ENCODE results near the gene SCYGR1.

DNA sequence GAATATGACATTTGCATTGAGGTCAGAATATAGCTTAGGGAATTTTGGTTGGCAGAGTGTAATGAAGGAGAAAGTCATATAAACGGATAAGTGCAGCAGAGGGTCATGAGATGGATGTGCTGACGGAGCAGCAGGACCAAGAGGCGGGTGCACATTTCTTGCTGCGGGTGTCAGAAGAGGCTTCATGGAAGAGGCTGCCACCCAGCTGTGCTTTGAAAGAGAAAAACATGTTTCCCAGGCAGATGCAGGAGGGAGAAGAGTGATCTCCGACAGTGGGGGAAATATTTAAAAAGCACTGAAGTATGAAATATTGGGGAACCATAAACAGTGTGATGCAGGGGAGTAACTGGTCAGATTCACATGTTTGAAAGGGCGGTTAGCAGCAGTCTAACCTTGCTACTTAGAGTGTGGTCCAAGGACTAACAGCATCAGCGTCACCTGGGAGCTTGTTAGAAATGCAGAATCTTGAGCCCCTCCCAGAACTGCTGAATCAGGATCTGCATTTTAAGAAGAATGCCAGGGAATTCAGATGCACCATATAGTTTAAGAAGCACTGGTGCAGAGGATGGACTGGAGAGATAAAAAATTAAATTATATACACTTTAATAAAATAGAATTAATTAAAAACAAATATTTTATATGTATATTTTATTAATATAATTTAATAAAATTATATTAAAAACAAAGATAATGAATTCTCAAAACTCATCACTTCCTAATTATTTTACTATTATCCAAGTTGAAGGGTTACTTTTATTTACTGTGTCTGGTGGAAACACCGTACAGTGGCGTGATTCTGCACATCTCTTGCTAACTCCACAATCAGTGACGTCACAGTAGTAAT is 36.1 kb upstream of the SCYGR1 start:
- TF ChIP-seq CTCF (IDR thresholded peaks at IDR 0.05) (no peak), REST (IDR thresholded peaks at IDR 0.05; ENCODE audit: insufficient read depth in 1 of 2, low read depth in 2 of 2, low read length in 1 of 2) (no peak), POLR2AphosphoS5 (IDR thresholded peaks at IDR 0.05; ENCODE audit: low read depth, low read length) (no peak), SIN3A (IDR thresholded peaks at IDR 0.05; ENCODE audit: borderline replicate concordance, insufficient read depth, low read depth, low read length) (no peak)
